HG03064 (cell line): ENCODE data around the gene PPFIA1.
"Not testable (repeated sequence)": the region's sequence is repeated elsewhere in the genome, so short reads cannot be mapped to it uniquely, and the experiment has no call there.

Experiments
- ATAC-seq: cut with Tn5 transposase; IDR thresholded peaks from one replicate; pipeline ENCODE4 v1.9.1; 2021; ENCODE audit warnings: low read depth; ENCODE audit not compliant: unreplicated experiment

PPFIA1 gene

GRCh38 chr11:70381872-70382861 lies 111.7 kb downstream of the PPFIA1 start:
- no peak for ATAC-seq

DNA sequence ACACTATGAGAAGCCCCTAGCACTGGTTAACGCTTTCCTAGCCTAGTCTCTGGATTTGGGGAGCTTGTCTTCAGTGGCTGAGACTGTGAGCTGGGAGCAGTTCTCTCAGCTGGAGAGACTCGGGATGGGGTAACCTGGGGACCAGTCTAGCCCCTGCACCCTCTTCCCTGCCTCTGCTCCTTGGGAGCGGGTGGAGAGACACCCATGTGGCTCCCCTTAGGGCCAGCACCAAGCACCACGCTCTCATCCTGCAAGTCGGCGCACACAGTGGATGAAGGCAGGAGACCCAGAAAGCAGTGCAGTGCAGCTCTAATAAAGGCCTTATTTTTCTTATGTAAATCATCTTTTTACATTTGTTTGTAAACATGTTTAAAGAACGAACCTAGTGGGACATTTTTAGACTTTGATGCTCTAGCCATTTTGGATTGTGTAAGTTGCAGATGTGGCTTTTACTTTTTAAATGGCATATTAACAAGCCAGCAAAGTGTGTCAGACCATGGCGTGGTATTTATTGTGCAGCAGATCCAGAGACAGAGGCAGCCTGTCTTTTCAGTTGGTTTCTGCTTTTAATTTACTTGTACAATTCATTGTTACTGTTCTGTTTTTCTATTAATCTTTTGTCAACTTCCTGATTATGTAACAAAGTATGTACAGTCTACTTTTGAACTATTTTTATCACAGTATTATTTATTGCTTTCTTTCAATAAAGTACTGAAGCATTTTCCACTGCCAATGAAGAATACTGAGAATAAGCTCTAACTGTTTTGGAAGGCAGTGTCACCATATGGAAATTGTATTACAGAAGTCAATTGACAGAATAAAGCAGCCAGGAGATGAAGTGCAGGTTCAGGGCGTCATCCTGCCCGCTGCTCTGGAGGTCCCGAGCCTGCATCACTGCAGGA lies 113.4 kb downstream of the PPFIA1 start:
- ATAC-seq = no peak

- ATAC-seq = no peak
Observed at GRCh38 chr11:70384566-70385152, 114.2 kb downstream of the PPFIA1 start.

DNA sequence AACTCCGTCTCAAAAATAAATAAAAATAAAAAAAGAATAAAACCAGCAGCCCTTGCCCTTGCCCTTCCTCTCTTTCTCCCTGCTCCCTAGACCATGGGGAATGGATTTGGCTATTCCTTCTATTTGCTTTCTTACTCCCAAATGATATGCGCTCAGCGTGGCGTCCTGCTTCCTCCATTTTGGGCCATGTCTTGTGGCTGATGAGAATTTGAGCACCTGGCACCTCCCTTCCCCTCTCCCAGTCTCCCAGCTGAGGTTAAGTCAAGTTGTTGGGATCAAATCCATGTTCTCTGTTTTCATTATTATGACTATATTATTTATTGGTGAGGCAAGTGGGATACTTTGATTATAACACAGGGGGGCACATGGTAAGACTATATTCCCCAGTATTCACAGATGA lies 117.1 kb downstream of the PPFIA1 start:
- no peak for ATAC-seq

- no peak for ATAC-seq
Observed at GRCh38 chr11:70389201-70389600, 118.7 kb downstream of the PPFIA1 start.

DNA sequence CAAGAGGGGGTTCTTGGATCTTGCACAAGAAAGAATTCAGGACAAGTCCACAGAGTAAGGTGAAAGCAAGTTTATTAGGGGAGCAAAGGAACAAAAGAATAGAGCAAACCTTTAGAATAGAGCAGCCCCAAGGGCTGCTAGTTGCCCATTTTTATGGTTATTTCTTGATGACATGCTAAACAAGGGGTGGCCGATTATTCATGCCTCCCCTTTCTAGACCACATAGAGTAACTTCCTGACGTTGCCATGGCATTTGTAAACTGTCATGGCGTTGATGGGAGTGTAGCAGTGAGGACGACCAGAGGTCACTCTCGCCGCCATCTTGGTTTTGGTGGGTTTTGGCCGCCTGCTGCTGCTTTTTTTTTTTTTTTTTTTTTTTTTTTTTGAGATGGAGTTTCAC lies 120.4 kb downstream of the PPFIA1 start:
- ATAC-seq = not testable (repeated sequence)

DNA sequence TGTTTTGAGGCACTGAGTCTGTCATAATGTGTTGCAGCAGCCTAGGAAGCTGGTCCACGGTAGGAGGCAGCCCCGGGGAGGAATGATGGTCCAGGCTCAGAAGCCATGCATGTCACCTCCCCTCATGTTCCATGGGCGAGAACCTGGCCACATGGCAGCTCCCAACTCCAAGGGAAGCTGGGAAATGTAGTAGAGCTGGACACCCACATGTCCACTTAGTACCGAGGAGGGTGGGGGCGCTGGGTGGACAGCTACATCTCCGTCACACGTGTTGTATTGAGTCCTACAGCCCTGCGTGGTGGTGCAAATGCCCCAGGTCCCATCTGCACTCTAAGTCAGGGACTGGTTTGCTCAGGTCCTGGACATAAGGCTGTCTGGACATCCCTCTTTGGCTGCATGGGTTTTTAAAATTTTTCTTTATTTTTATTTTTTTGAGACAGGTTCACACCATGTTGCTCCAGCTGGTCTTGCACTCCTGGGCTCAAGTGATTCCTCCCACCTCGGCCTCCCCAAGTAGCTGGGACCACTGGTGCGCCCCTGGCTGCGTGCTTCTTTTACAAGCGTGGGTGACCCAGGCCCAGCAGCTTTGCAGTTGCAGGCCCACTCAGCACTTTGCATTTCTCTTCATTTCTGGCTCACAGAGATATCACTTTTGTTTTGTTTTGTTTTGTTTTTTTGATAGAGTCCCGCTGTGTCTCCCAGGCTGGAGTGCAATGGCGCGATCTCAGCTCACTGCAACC lies 123.9 kb downstream of the PPFIA1 start:
- ATAC-seq = no peak

- ATAC-seq = no peak
Observed at GRCh38 chr11:70397336-70397982, 127.0 kb downstream of the PPFIA1 start.

- no peak for ATAC-seq
Observed at GRCh38 chr11:70397983-70398833, 127.7 kb downstream of the PPFIA1 start, which contains the start of gene CTTN. TSS of gene CTTN (plus strand) at chr11:70398529. CDS start at chr11:70407298, 8,769 bp downstream.

GRCh38 chr11:70398834-70399680 lies 128.6 kb downstream of the PPFIA1 start:
- ATAC-seq = no peak

- ATAC-seq = no peak
Observed at GRCh38 chr11:70399681-70400112, 129.2 kb downstream of the PPFIA1 start.

DNA sequence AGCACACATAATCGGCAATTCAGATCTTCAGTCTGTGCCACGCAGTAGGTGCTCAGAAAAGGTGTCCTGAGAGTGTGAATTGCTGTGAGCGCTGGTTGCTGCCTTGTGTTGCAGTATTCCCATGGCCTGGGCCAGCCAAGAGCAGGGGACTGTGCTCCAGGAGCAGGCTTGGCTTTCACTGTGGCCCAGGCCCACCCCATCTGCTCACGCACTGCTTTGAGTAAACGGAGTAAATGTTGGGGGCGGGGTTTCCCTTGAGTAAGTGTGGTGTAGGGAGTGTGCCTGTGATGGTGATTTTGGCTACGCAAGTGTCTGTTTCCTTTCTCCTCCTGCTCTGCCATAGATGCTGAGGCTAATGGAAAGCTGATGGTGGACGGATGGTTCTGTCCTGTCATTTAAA lies 130.2 kb downstream of the PPFIA1 start:
- ATAC-seq = no peak

DNA sequence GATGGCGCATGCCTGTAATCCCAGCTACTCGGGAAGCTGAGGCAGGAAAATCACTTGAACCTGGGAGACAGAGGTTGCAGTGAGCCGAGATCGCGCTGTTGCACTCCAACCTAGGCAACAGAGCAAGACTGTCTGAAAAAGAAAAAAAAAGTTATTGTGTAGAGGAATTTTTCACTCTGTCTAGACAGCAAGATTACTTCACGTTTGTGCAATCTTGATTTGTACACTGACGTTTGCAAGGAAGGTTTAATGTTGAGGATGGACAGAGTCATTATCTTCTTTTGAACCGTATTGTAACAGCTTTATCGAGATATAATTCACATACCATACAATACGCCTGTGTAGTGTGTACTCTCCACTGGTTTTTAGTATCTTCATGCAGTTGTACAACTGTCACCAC lies 131.5 kb downstream of the PPFIA1 start:
- ATAC-seq = no peak

DNA sequence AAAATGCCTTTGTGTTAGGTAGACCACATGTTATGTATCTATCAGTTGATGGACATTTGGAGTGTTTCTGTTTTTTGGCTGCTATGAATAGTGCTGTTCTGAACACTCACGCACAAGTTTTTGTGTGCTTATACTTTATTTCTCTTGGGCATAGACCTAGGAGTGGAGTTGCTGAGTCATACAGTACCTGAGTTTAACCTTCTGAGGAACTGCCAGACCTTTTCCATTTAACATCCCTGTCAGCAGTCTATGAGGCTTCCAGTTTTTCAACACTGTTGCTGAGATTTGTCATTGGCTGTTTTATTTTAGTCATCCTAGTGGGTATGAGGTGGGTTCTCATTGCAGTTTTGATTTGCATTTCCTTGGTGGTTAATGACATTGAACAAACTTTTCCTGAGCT lies 132.2 kb downstream of the PPFIA1 start:
- no peak for ATAC-seq

DNA sequence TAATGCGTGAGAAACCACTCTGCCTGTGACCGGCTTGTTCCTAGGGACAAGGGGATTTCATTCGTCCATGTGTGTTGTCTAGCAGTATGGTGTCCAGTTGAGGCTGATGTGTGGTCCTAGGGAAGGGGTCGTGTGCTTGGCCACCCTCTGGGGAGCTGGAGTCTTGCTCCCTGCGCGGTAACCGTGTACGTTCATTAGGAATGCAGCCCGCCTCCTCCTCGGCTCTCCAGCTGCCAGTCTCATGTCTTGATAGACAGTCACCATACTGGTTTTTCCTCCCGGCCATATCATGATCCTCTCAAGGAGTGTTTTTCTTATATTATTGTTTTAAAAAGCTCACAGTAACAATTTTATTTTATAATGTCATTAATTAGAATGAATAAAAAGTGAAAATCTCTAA lies 133.8 kb downstream of the PPFIA1 start:
- no peak for ATAC-seq

DNA sequence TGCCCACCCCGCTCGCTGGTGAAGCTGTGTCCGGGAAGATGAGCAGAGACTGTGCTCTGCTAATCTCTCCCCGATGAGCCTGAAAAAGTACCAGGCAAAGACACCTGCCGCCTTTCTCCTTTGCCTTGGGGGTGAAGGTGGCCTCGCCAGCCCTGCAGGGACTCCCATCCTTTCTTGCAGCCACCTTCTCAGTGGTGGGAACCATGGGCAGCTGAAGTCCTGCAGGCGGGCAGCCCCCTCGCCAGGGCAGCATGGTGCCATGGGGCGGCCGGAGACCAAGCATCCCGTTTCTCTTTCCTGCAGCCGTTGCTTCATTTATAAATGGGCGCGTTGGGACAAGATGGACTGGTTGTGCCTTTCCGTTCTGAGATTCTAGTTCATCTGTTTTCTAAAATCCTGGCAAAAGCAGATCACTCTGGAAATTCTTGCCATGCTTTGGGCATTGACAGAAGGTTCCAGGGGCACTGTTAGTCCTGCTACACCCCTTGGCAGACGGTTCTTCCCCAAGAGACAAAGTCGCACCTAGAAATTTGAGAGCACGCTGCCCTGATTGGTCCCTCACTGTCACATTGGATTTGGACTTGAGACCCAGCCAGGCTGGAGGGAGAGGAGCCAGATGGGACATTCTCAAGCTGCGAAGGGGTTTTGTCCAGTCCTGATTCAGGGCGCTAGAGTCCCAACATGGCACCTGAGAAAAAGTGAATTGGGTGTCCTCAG lies 135.3 kb downstream of the PPFIA1 start:
- ATAC-seq = no peak

GRCh38 chr11:70407121-70407520 lies 136.6 kb downstream of the PPFIA1 start:
- no peak for ATAC-seq
